ENCODE results near the gene SFXN3.

GRCh38 chr10:101021239-101021638 lies 9.8 kb upstream of the SFXN3 start:
- TF ChIP-seq ZNF512 (CRISPR knock-in tag; IDR thresholded peaks at IDR 0.05; ENCODE audit: borderline replicate concordance) (no peak), CTCF (IDR thresholded peaks at IDR 0.05) (no peak), ETV6 (CRISPR knock-in tag; IDR thresholded peaks at IDR 0.05) (no peak), TP53 (CRISPR knock-in tag; IDR thresholded peaks at IDR 0.05) (no peak), MAX (CRISPR knock-in tag; IDR thresholded peaks at IDR 0.05) (no peak), NFYB (CRISPR knock-in tag; conservative IDR thresholded peaks at IDR 0.05; ENCODE audit: low read depth) (no peak), E2F1 (CRISPR knock-in tag; IDR thresholded peaks at IDR 0.05) (no peak), MLX (CRISPR knock-in tag; IDR thresholded peaks at IDR 0.05) (no peak)

Data from WTC11 (cell line).